Testis (tissue), 3 donors: ENCODE measurements around the gene ISLR. TPM values are rescaled to one million over a fixed set of nuclear protein-coding genes. Genes with fewer than 3 reads are reported as not detected.

Source experiments
- DNase-seq: peaks from one replicate; pipeline ENCODE4 v3.0.0-alpha.2; 2019
- H3K27ac ChIP-seq, 2 donors: fragments of 200-600 bp; sonication (generic); one replicate each; pipeline ENCODE4 v1.5.1; 2019
- H3K27me3 ChIP-seq: fragments of 200-600 bp; sonication (generic); one replicate; pipeline ENCODE4 v1.5.1; 2019
- H3K36me3 ChIP-seq: fragments of 200-600 bp; sonication (generic); one replicate; pipeline ENCODE4 v1.5.1; 2017; ENCODE audit warnings: low read depth; ENCODE audit errors: missing control alignments
- H3K4me1 ChIP-seq: fragments of 200-600 bp; sonication (generic); one replicate; pipeline ENCODE4 v1.5.1; 2019
- H3K4me3 ChIP-seq, 2 donors: fragments of 200-600 bp; sonication (generic); one replicate each; pipeline ENCODE4 v1.5.1; 2017 to 2019
- H3K9me3 ChIP-seq: fragments of 200-600 bp; sonication (generic); one replicate; pipeline ENCODE4 v1.5.1; 2017
- POLR2A ChIP-seq: fragments of 450-650 bp; IDR thresholded peaks from one replicate; pipeline ENCODE4 v1.6.1; 2017; ENCODE audit warnings: antibody characterized with exemption, mild to moderate bottlenecking, moderate library complexity
- WGBS, 2 donors: methylation state at CpG; one replicate each; pipeline ENCODE4 v1.1.5; 2018; 5-methylcytosine and 5-hydroxymethylcytosine counted together
- intact Hi-C: fragments of 100-400 bp; cut with DNase I; formaldehyde crosslinking; loops from one replicate; pipeline ENCODE4 v1.15.1; 2023; ENCODE audit warnings: low total_unique reads
- polyA plus RNA-seq: library from polyadenylated mRNA; stranded (reverse); fragments of 350-450 nt; fragmentation: Illumina TruSeq; extraction: RNeasy Lipid Tissue Mini Kit (QIAGEN cat#74804); gene quantifications from one replicate; pipeline ENCODE4 v1.2.3, GENCODE V29; 2014; ENCODE audit warnings: low read depth, low replicate concordance; ENCODE audit not compliant: insufficient read depth
- total RNA-seq, 2 donors: library from RNA; depleted of rRNA; stranded (reverse); fragments of >200 nt; gene quantifications; one replicate each; pipeline ENCODE4 v1.2.3, GENCODE V29; 2016
- TF ChIP-seq, protein P1 (sequence below), 3 experiments: fragments of 450-650 bp in 2 of 3; fragments of 200-600 bp in 1 of 3; sonication (generic) in 1 of 3; IDR thresholded peaks; one replicate each; pipeline ENCODE4 v1.5.1; 2016 to 2019; ENCODE audit warnings: antibody characterized with exemption in 3 of 3, mild to moderate bottlenecking in 2 of 3, moderate library complexity in 1 of 3

ISLR gene
- total and polyA plus RNA-seq, 3 donors from 2014 or later, result 24.0 to 73.7 (median 39.5) TPM

DNA sequence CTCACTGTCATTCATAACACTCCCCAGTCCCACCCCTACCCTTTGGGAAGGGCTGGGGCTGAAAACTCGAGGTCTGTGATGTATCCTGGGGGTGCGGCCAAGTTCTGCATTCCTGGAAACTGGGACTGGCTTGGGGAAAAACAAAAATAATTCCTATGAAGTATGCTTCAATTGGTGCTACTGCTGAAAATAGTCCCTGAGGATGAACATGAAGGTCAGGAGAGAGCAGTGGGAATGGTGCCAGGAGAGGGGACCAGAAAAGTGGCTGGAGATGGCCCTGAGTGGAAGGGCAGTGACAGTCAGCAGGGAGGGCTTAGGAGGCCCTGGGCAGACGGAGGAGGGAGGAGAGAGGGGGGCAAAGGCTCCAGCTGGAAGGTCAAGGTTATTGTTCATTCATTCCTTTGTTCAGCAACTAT, 4.8 kb upstream of the ISLR start:
- no peaks in the 10 kb centered on the region for H3K36me3 ChIP-seq
- no peaks in the 10 kb centered on the region for H3K27me3 ChIP-seq
- no peak overlapping the region for H3K27ac ChIP-seq
- H3K9me3 ChIP-seq, result no peaks in the 10 kb centered on the region
- peaks cover 25% of the 10 kb centered on the region for H3K4me1 ChIP-seq
- WGBS, 2 donors, result 39 to 48% methylated on average over 3 of the region's 3 CpGs
- TF ChIP-seq, protein P1, sequence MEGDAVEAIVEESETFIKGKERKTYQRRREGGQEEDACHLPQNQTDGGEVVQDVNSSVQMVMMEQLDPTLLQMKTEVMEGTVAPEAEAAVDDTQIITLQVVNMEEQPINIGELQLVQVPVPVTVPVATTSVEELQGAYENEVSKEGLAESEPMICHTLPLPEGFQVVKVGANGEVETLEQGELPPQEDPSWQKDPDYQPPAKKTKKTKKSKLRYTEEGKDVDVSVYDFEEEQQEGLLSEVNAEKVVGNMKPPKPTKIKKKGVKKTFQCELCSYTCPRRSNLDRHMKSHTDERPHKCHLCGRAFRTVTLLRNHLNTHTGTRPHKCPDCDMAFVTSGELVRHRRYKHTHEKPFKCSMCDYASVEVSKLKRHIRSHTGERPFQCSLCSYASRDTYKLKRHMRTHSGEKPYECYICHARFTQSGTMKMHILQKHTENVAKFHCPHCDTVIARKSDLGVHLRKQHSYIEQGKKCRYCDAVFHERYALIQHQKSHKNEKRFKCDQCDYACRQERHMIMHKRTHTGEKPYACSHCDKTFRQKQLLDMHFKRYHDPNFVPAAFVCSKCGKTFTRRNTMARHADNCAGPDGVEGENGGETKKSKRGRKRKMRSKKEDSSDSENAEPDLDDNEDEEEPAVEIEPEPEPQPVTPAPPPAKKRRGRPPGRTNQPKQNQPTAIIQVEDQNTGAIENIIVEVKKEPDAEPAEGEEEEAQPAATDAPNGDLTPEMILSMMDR (IDR thresholded peaks at IDR 0.05), result no peak
- TF ChIP-seq POLR2A, result no peak
- intact Hi-C loops, result no loop called here
- no peak overlapping the region for H3K4me3 ChIP-seq
- DNase-seq, result peak; percentile 56

GRCh38 chr15:74170071-74170844, 3.3 kb upstream of the ISLR start:
- Histone ChIP-seq H3K4me3 (no peak overlapping the region), H3K27ac (no peak overlapping the region), H3K4me1 (peaks cover 31% of the 10 kb centered on the region), H3K9me3 (no peaks in the 10 kb centered on the region), H3K27me3 (no peaks in the 10 kb centered on the region), H3K36me3 (no peaks in the 10 kb centered on the region)
- peak; percentile 11 for DNase-seq
- WGBS, 2 donors, result 83% methylated on average over 15 of the region's 15 CpGs
- intact Hi-C loops, result no loop called here
- TF ChIP-seq, protein P1 (IDR thresholded peaks at IDR 0.05), result no peak
- TF ChIP-seq POLR2A, result no peak

DNA sequence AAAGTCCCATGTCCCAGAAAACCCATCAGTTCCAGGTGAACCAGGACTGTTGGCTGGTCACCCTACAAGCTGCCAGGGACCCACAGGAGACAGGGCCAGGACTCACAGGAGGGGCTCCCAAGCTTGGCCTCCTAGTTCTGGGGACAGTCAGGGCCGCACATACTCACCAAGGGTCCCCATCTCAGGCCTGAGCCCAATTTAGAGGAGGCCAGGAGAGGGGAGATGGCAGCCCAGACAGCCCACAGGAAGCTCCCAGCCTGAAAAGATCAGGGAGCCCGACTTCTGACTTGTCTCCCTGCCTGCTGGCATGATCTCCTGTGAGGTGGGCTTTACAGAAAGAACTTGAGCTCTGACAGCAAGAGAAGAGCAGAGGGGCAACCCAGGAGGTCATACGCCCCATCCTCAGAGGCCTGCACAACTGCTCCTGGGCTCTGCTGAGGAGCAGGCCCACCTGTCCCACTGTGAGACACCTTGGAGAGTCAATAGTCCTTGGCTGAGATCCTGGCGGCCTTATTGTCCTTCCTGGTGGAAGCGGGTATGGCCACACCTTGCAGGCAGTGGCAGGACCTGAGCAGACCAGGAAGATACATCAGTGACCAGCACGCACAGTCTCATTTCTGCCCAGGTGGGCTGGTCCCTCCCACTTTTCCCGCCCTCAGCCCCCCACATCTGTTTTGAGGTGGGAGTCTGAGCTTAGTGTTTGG, 2.5 kb upstream of the ISLR start:
- peaks cover 36% of the 10 kb centered on the region for H3K4me1 ChIP-seq
- no peaks in the 10 kb centered on the region for H3K36me3 ChIP-seq
- no peak overlapping the region for H3K27ac ChIP-seq
- WGBS, 2 donors, result 88 to 95% methylated on average over 4 to 7 of the region's 7 CpGs
- intact Hi-C loops, result no loop called here
- TF ChIP-seq POLR2A, result no peak
- TF ChIP-seq, protein P1 (IDR thresholded peaks at IDR 0.05), result no peak
- H3K27me3 ChIP-seq, result no peaks in the 10 kb centered on the region
- no peaks in the 10 kb centered on the region for H3K9me3 ChIP-seq
- peak; percentile 8 for DNase-seq
- no peak overlapping the region for H3K4me3 ChIP-seq

DNA sequence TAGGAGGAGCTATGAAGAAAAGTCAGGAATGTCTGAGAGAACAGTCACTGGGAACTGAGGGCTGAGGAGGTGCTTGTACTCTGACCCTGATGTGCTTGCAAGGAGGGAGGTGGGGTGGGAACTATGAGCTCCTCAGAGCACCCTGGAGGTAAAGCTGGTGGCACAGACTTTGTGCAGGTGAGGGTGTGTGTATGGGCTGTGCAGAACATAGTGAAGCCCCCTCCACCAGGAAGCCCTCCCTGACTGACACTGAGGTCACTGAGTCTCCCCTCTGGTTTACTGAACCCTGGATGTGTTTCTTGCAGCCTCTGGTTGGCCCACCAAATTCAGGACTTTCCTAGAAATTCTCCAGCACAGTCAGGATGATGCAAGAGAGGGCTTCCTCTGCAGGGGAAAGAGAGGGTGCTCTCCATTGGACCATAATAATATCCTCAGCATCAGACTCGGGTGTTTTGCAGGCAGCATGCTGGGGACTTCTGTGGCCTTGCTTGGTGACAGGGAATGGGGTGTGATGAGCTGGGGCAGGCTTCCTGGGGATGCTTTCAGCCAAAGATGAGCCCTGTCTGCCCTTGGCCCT, 1.5 kb upstream of the ISLR start:
- intact Hi-C loops, result no loop called here
- Histone ChIP-seq H3K9me3 (no peaks in the 10 kb centered on the region), H3K27ac (peak overlapping the region; percentile 72 to 83), H3K27me3 (no peaks in the 10 kb centered on the region), H3K36me3 (no peaks in the 10 kb centered on the region), H3K4me3 (no peak overlapping the region), H3K4me1 (peaks cover 44% of the 10 kb centered on the region)
- 70 to 73% methylated on average over 1 of the region's 1 CpG for WGBS, 2 donors
- no peak for DNase-seq
- TF ChIP-seq POLR2A, result no peak
- TF ChIP-seq, protein P1 (IDR thresholded peaks at IDR 0.05), result no peak
